ENCODE measurements around the gene ASB3. TPM values are rescaled to one million over a fixed set of nuclear protein-coding genes. Genes with fewer than 3 reads are reported as not detected.

ASB3 gene
- total RNA-seq, 4 donors from 2014 or later: 15.6 to 25.8 (median 21.1) TPM

DNA sequence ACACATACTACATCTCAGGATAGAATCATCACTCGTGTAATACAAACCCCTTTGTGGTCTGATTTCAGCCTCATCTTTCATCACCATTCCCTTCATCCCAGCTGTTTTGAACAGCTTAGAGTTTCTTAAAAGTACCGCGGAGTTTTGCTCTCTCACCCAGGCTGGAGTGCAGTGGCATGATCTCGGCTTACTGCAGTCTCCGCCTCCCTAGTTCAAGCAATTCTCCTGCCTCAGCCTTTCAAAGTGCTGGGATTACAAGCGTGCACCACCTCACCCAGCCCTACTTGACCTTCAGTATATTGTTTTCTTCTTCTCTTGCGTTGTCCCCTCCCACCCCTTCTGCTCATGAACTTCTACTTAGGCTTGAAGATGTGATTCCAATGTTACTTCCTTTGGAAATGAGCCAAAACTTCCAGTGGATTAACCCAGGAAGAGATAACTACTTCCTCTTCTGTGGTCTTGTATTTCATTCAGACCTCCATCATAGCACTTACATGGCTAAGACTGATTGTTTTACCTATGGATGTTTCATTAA lies 15.9 kb upstream of the ASB3 start:
- TF ChIP-seq, protein P1, sequence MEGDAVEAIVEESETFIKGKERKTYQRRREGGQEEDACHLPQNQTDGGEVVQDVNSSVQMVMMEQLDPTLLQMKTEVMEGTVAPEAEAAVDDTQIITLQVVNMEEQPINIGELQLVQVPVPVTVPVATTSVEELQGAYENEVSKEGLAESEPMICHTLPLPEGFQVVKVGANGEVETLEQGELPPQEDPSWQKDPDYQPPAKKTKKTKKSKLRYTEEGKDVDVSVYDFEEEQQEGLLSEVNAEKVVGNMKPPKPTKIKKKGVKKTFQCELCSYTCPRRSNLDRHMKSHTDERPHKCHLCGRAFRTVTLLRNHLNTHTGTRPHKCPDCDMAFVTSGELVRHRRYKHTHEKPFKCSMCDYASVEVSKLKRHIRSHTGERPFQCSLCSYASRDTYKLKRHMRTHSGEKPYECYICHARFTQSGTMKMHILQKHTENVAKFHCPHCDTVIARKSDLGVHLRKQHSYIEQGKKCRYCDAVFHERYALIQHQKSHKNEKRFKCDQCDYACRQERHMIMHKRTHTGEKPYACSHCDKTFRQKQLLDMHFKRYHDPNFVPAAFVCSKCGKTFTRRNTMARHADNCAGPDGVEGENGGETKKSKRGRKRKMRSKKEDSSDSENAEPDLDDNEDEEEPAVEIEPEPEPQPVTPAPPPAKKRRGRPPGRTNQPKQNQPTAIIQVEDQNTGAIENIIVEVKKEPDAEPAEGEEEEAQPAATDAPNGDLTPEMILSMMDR (IDR thresholded peaks at IDR 0.05; ENCODE audit: low read depth): no peak

DNA sequence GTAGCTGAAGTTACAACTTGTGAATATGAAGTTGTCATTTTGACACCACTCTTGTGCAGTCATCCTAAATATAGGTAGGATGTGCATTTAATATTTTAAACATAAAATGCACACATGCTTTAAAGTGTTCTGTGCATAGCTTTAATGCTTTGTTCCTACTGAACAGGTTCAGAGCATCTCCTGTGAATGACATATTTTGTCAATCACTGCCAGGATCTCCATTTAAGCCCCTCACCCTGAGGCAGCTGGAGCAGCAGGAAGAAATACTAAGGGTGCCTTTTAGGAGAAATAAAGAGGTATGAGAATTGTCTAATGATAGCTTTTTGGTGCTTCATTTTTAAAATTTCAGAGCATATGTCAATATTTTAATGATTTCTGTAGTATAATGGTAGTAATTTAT lies 14.8 kb upstream of the ASB3 start:
- TF ChIP-seq, protein P1 (IDR thresholded peaks at IDR 0.05; ENCODE audit: low read depth): no peak

DNA sequence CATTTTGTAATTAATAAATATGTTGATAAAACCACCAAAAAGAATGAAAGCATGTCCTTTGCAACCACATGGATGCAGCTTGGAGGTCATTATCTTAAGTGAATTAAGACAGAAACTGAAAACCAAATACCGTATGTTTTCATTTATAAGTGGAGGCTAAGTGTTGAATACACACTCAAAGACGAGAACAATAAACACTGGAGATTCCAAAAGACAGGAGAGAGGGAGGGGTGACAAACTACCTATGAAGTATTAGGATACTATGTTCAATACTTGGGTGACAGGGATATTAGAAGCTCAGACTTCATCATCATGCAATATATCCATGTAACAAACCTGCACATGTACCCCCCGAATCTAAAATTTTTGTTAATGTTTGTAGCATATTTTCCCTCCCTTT lies 7.1 kb upstream of the ASB3 start:
- TF ChIP-seq, protein P1 (IDR thresholded peaks at IDR 0.05; ENCODE audit: low read depth): no peak

DNA sequence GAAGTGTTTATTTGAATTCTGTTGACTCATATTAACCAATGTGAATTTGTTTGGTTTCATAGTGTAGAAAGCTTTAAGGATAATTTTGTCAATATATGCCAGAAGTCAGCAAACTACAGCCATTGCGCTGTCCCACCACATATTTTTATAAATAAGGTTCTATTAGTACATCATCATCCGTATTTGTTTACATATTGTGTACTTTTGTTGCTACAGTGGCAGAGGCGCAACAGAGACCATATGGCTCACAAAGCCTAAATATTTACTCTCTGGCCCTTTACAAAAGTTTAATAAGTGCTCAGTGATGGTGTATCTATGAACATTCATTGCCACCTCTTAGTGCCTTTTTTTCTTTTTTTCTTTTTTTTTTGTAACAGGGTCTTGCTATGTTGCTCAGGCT lies 6.5 kb upstream of the ASB3 start:
- TF ChIP-seq, protein P1 (IDR thresholded peaks at IDR 0.05; ENCODE audit: low read depth): no peak

DNA sequence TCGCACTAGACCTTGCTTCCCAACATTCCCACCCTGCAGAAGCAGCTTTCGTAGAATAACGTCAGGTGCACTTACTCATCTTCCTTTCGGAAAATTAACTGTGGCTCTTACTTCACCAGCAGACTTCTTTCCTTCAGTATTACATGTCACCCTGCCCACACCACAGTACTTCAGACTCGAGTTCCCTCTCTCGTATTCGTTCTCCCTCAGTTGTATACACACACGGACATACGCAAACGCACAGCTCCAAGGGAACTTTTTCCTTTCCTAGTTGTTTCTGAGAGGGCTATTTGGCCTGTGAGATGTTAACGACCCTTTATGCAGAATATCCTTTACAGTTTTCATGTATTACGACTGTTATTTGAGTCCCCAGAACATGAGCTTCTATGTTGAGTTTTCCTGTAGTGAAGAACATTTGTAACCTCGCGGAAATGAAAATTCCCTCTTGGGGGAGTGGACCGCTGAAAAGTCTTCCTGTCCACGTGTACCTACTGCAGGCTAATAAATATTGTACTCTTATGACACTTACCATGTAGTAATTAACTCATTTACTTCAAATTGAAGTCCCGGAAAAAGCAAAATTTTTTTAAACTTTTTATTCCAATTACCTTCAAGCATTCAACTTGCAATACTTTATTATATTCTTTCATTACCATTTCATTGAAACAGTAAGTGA lies 999 bp upstream of the ASB3 start:
- TF ChIP-seq, protein P1 (IDR thresholded peaks at IDR 0.05; ENCODE audit: low read depth): no peak

GRCh38 chr2:53786352-53786704 lies 425 bp downstream of the ASB3 start:
- TF ChIP-seq, protein P1 (IDR thresholded peaks at IDR 0.05; ENCODE audit: low read depth): no peak

DNA sequence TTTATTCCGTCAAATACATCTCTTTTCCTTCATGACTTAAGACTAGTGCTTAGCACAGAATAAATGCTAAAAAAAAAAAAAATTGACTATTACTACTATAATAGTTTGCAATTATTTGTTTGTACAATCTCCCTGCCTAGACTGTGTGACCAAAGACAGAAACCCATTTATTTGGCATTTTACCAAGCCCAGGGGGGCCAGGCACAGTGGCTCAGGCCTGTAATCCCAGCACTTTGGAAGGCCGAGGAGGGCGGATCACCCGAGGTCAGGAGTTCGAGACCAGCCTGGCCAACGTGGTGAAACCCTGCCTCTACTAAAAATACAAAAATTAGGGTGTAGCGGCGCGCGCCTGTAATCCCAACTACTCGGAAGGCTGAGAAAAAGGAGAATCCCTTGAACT lies 1.4 kb downstream of the ASB3 start:
- TF ChIP-seq, protein P1 (IDR thresholded peaks at IDR 0.05; ENCODE audit: low read depth): no peak

Measured in subcutaneous adipose tissue (tissue), 4 donors.